Transverse colon (tissue), 4 donors: ENCODE results near the gene TRAF7. TPM values are rescaled to one million over a fixed set of nuclear protein-coding genes. Genes with fewer than 3 reads are reported as not detected.
"Not testable (repeated sequence)": the region's sequence is repeated elsewhere in the genome, so short reads cannot be mapped to it uniquely, and the experiment has no call there.

Experiments
- DNase-seq: peaks from one replicate; pipeline ENCODE4 v3.0.0-alpha.2; 2019
- H3K27ac ChIP-seq, 4 donors: fragments of 200-600 bp; sonication (generic); 2 replicates each; pipeline ENCODE4 v1.5.1; 2016 to 2018; ENCODE audit warnings: inconsistent platforms in 4 of 4
- H3K27me3 ChIP-seq: fragments of 200-600 bp; sonication (generic); 2 replicates; pipeline ENCODE4 v1.5.1; 2017; ENCODE audit warnings: inconsistent platforms
- H3K36me3 ChIP-seq, 4 donors: fragments of 200-600 bp; sonication (generic); 2 replicates each; pipeline ENCODE4 v1.5.1; 2017 to 2019; ENCODE audit warnings: inconsistent platforms in 4 of 4
- H3K4me1 ChIP-seq, 4 donors: fragments of 200-600 bp; sonication (generic); 2 replicates each; pipeline ENCODE4 v1.5.1; 2017 to 2020; ENCODE audit warnings: inconsistent platforms in 4 of 4
- H3K4me3 ChIP-seq, 4 donors: fragments of 200-600 bp; sonication (generic); 1 replicate in 1 of 4; 2 replicates in 3 of 4; pipeline versions ENCODE4 v1.5.1 to v1.6.1; 2017 to 2019; ENCODE audit warnings: inconsistent platforms in 4 of 4
- H3K9me3 ChIP-seq, 2 donors: fragments of 200-600 bp; sonication (generic); 2 replicates each; pipeline ENCODE4 v1.5.1; 2017 to 2019; ENCODE audit warnings: inconsistent platforms in 2 of 2
- EP300 ChIP-seq: sonication (generic); formaldehyde crosslinking; IDR thresholded peaks from one replicate; pipeline ENCODE4 v1.6.1; 2017; ENCODE audit warnings: antibody characterized with exemption, low read depth
- POLR2A ChIP-seq: fragments of 450-650 bp; IDR thresholded peaks from one replicate; pipeline ENCODE4 v1.6.1; 2016; ENCODE audit warnings: antibody characterized with exemption, mild to moderate bottlenecking, moderate library complexity
- POLR2AphosphoS5 ChIP-seq, 3 donors: sonication (generic); formaldehyde crosslinking; IDR thresholded peaks; one replicate each; pipeline ENCODE4 v1.6.1; 2016; ENCODE audit warnings: antibody characterized with exemption in 3 of 3
- WGBS, 2 donors: methylation state at CpG; one replicate each; pipeline ENCODE4 v1.1.5; 2018; ENCODE audit warnings: low coverage in 1 of 2; 5-methylcytosine and 5-hydroxymethylcytosine counted together
- in situ Hi-C, 4 donors: fragments of 200-750 bp; cut with MboI; loops; one replicate each; pipeline versions ENCODE4 v1.15.0 to v1.15.1; 2017; ENCODE audit warnings: low sequenced_read_pairs in 3 of 4, low pct_ligation_motif_present in 1 of 4, low pct_unique_long_range_greater_than_20kb in 1 of 4
- intact Hi-C: fragments of 100-400 bp; cut with DNase I; formaldehyde crosslinking; loops from one replicate; pipeline ENCODE4 v1.15.1; 2023; ENCODE audit warnings: low total_unique reads
- total RNA-seq, 4 donors: library from RNA; depleted of rRNA; stranded (reverse); fragments of >200 nt; gene quantifications; one replicate each; pipeline ENCODE4 v1.1.0, GENCODE V29; 2016
- TF ChIP-seq, protein P1 (sequence below), 5 experiments: fragments of 200-600 bp in 3 of 5; fragments of 450-650 bp in 2 of 5; sonication (generic) in 3 of 5; IDR thresholded peaks; 1 replicate in 2 of 5; 2 replicates in 3 of 5; pipeline ENCODE4 v1.5.1; 2016 to 2017; ENCODE audit warnings: antibody characterized with exemption in 5 of 5, inconsistent platforms in 3 of 5, mild to moderate bottlenecking in 2 of 5, moderate library complexity in 1 of 5

The TRAF7 gene
- total RNA-seq, 4 donors from 2014 or later = 43.4 to 80.4 (median 63.0) TPM

DNA sequence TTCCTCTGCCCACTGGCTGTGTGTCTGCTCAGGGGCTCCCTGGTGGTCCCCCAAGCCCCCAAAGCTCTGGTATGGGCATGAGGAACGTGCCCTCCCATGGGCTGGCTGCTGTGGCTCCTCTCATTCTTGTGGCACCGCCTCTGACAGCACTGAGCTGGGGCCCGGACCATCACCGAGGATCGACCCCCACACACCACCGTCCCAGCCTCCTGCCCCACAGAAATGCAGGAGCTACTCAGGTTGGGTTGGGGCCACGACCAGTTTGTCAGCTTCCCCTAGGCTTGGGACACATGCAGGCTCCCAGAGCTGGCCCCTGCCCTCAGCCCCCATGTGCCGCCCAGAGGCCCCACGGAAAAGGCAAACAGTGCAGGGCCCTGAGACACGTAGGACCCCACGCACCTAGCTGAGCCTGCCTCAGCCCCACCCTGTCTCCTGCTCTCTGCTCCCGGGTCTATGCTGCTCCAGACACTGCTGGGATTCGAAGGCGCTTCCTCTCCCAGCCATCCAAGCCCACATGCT, 44.1 kb downstream of the TRAF7 start:
- Histone ChIP-seq H3K27me3 (peaks cover 46% of the 10 kb centered on the region), H3K36me3 (no peaks in the 10 kb centered on the region), H3K4me1 (peaks cover 12 to 20% (median 16%) of the 10 kb centered on the region in 4 donors), H3K27ac (no peak overlapping the region), H3K9me3 (no peaks in the 10 kb centered on the region), H3K4me3 (no peak overlapping the region)
- in situ Hi-C loops (loop anchor here in 1 of 4 donors (25.0 kb wide), 1 partner anchor 288 kb away; the partner anchor contains the start of gene TBC1D24), intact Hi-C loops (no loop called here)
- TF ChIP-seq EP300 (no peak), POLR2A (no peak), POLR2AphosphoS5 (IDR thresholded peaks at IDR 0.05) (no peak)
- TF ChIP-seq, protein P1, sequence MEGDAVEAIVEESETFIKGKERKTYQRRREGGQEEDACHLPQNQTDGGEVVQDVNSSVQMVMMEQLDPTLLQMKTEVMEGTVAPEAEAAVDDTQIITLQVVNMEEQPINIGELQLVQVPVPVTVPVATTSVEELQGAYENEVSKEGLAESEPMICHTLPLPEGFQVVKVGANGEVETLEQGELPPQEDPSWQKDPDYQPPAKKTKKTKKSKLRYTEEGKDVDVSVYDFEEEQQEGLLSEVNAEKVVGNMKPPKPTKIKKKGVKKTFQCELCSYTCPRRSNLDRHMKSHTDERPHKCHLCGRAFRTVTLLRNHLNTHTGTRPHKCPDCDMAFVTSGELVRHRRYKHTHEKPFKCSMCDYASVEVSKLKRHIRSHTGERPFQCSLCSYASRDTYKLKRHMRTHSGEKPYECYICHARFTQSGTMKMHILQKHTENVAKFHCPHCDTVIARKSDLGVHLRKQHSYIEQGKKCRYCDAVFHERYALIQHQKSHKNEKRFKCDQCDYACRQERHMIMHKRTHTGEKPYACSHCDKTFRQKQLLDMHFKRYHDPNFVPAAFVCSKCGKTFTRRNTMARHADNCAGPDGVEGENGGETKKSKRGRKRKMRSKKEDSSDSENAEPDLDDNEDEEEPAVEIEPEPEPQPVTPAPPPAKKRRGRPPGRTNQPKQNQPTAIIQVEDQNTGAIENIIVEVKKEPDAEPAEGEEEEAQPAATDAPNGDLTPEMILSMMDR (IDR thresholded peaks at IDR 0.05) = no peak
- 72% methylated on average over 14 of the region's 14 CpGs; no CpG with 5 or more reads in 1 of the 2 donors for WGBS, 2 donors
- DNase-seq = no peak

DNA sequence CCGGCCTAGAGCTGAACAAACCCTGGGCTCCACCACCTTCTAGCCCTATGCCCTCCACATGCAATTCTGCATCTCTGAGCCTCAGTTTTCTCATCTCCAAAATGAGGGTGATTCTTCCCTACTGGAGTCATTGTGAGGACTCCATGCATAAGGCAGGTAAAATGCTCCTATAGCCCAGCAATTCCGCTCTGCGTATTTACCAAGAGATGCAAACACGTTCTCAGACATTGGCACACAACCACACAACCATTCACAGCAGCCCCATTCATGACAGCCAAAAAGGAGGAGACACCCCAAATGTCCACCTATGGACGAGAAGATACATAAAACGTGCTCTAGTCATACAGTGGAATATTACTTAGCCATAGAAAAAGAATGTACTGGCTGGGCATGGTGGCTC, 44.7 kb downstream of the TRAF7 start:
- Histone ChIP-seq H3K4me1 (peaks cover 10 to 17% (median 14%) of the 10 kb centered on the region in 4 donors), H3K36me3 (no peaks in the 10 kb centered on the region), H3K9me3 (no peaks in the 10 kb centered on the region), H3K27me3 (peaks cover 40% of the 10 kb centered on the region), H3K27ac (no peak overlapping the region), H3K4me3 (no peak overlapping the region)
- in situ Hi-C loops (no loop called here), intact Hi-C loops (no loop called here)
- TF ChIP-seq EP300 = no peak
- TF ChIP-seq POLR2AphosphoS5 (IDR thresholded peaks at IDR 0.05) = no peak
- TF ChIP-seq, protein P1 (IDR thresholded peaks at IDR 0.05) = no peak
- TF ChIP-seq POLR2A = no peak
- no peak for DNase-seq
- 68 to 78% methylated on average over 5 to 6 of the region's 6 CpGs for WGBS, 2 donors

DNA sequence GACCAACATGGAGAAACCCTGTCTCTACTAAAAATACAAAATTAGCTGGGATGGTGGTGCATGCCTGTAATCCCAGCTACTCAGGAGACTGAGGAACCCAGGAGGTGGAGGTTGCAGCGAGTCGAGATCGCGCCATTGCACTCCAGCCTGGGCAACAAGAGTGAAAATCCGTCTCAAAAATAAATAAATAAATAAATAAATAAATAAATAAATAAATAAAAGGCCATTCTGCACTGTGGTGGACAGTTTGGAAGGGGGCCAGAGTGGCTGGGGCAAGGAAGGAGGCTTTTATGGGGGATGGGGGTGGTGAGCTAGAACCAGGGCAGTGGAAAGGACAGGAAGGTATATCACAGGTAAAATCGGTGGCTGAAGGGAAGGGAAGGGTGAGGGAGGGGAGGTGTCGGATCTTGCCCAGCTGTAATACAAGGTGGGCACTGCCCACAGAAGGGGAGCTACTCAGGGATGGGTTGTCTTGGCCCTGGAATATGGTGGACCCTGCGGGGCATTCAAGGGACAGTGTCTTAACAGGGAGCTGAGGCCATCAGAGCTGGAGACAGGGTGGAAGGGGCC, 47.6 kb downstream of the TRAF7 start:
- H3K9me3 ChIP-seq, intact Hi-C loops, in situ Hi-C loops, H3K4me3 ChIP-seq, H3K27ac ChIP-seq, H3K36me3 ChIP-seq, DNase-seq: not testable (repeated sequence)
- H3K4me1 ChIP-seq = peaks cover 11 to 18% (median 13%) of the 10 kb centered on the region in 4 donors
- peaks cover 15% of the 10 kb centered on the region for H3K27me3 ChIP-seq
- WGBS, 2 donors = 89 to 90% methylated on average over 7 to 8 of the region's 8 CpGs

DNA sequence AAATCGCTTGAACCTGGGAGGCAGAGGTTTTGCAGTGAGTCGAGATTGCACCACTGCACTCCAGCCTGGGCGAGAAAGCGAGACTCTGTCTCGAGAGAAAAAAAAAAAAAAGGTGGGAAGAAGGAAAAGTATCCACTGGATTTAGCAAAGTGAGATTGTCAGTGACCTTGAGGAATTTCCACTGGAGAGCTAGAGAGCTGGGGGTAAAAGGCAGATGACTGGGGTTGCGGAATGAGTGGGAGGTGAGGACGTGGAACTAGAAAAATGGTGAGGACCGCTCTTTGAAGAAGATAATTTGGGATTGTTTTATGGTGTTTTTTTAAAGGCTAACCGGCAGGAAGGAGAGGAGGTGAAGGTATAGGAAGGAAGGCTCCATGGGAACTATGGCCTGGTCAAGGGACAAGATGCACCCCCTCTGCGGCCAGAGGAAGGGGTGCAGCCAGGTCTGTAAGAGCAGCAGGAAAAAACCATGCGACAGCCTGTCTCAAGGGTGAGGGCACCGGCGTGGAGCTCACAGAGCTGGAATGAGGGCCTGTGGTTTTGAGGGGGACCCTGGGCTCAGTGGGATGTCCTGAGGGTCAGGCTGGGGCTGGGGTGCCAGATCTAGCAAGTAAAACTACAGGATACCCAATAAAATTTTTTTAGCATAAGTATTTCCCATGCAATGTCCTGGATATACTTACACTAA, 49.0 kb downstream of the TRAF7 start:
- intact Hi-C loops (no loop called here), in situ Hi-C loops (no loop called here)
- Histone ChIP-seq H3K36me3 (peaks cover 0 to 13% (median 3%) of the 10 kb centered on the region in 4 donors), H3K4me1 (peaks cover 11 to 18% (median 13%) of the 10 kb centered on the region in 4 donors), H3K4me3 (peak overlapping the region; percentile 62 to 90 (median 84)), H3K27me3 (peaks cover 2% of the 10 kb centered on the region), H3K27ac (peak overlapping the region; percentile 94 to 99 (median 95)), H3K9me3 (no peaks in the 10 kb centered on the region)
- 71 to 83% methylated on average over 7 to 13 of the region's 13 CpGs for WGBS, 2 donors
- no peak for TF ChIP-seq POLR2A
- TF ChIP-seq EP300 = no peak
- no peak for DNase-seq
